NCI-H2171 treated with DMSO at 0.1 percent for 48 hours (cell line): ENCODE data around the gene LAMC3.

Experiments
- DNase-seq: peaks from one replicate; lab custom pipeline; 2025; lab: John Stamatoyannopoulos, UW

LAMC3 gene

GRCh38 chr9:131076347-131077195 lies 67.6 kb downstream of the LAMC3 start:
- DNase-seq = no peak

DNA sequence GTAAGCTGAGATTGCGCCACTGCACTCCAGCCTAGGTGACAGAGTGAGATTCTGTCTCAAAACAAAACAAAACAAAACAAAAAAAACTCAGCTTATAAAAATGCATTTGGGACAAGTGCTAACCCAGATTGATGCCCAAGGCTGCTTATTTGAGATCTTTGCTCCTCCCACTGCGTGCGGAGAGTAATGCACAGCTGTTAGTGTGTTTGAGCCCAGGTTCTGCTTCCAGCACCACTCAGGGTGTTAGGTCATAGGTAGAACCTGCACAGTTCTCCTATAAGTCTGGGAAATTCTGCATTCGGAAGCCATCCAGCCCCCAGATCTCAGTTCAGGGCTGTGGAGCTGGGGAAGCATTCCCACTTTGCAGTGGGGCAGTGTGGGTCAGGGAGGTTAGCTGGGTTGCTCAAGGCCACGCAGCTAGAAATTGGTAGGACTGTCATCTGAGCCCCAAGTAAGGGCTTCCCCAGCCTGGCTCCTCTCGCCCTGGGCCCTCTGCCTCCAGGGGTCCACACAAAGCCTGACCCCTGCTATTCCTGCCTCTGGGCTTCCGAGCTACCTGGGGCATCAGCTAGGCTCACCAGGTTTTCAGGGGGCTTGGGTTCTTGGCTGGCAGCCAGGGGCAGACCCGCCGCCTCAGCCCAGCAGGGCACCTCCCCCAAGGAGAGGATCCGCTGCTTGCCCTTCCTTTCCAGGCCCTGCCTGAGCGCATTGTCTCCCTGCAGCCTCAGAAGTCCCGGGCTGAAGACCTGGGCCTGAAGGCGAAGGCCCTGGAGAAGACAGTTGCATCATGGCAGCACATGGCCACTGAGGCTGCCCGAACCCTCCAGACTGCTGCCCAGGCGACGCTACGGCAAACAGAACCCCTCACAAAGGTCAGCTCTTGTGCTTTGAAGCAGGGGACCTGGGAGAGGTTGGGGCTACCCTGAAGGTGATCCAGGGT lies 69.7 kb downstream of the LAMC3 start:
- DNase-seq = no peak

- no peak for DNase-seq
Observed at GRCh38 chr9:131080589-131080988, 71.6 kb downstream of the LAMC3 start.

- DNase-seq = no peak
Observed at GRCh38 chr9:131081868-131082267, 72.9 kb downstream of the LAMC3 start.

DNA sequence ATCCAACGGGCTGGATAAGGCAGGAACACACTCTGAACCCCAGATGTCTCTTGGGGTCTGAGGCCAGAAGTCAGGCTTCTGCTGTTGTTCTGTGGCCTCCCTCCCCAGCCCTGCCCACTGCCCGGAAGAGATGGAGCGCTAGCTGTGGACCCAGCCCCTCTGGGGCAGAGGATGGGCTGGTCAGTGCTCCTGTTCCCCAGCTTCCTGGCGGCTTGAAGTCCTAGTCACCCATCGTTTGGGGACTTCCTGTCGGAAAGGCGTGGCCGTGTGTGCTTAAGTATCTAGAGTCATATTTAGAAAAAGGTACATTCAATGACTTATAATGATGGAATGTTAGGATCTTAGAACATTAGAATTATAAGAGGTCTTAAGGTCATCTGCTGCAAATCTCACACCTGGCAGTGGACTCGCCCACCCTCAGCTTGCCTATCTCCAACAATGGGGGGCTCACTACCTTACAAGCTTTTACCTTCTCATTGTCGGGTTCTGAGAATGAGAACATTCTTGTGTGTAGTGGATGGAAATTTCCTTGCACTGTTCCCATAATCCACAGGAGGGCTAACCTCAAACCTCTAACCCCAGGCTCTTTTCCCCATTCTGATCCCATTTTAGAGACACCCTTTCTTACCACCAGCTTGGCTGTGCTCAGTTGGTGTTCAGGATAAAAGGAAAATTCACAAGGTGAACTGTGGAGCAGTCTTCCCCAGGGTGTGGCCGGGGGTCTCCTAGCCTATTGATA lies 74.0 kb downstream of the LAMC3 start:
- no peak for DNase-seq

GRCh38 chr9:131084661-131085369 lies 75.8 kb downstream of the LAMC3 start:
- no peak for DNase-seq

DNA sequence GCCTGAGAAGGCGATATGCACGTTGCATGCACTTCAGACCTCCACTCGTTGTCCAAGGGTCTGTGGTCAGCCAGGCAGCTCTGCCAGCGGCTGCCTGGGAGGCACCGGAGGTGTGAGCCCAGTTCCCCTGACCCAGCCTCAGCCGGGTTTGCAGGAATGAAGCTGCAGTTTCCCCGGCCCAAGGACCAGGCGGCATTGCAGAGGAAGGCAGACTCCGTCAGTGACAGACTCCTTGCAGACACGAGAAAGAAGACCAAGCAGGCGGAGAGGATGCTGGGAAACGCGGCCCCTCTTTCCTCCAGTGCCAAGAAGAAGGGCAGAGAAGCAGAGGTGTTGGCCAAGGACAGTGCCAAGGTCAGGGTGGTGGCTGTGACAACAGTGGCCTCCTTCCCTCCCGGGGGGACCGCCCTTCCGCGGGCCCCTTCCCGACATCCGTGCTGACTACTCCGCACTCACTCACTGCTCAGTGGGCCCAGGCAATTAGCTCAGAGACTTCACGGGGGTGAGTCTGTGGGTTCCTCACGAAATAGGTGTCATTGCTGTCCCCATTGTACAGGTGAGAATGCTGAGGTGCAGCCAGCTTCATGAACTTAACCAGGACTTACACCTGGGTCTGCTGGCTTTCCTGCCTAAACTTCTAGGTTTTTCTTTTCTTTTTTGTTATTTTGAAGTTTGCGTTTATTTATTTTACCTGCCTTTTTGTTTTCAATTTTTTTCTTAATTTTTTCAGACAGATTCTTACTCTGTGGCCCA lies 76.6 kb downstream of the LAMC3 start:
- DNase-seq = no peak

GRCh38 chr9:131087354-131087893 lies 78.5 kb downstream of the LAMC3 start:
- peak; percentile 76 for DNase-seq

DNA sequence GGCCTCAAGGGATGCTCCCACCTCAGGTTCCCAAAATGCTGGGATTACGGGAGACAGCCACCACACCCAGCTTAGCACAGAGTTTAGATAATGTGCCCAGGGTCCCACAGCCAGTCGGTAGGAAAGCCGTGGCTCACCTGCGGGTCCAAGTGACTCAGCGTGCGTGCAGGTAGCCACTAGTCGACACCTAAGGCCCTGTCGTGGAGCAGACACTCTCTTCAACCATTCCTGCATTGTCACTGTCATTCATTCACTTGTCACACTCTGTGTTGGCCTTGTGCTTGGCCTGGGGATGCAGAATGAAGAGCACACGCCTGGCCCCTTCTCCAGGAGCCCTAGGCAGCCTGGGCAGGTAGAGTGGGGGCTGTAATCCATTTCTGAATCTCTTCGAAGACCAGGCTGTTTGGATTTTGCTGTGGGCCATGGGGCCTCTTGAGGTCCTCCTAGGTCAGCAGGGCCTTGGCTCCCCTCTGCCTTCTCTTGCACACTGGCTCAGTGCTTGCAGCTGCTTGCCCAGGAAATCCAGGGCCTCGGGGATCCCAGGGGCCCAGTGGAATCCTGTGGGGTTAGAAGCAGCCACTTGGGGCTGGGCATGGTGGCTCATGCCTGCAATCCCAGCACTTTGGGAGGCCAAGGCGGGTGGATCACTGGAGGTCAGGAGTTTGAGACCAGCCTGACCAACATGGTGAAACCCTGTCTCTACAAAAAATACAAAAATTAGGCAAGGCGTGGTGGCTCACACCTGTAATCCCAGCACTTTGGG lies 81.2 kb downstream of the LAMC3 start:
- DNase-seq = no peak

- DNase-seq = no peak
Observed at GRCh38 chr9:131091352-131091992, 82.5 kb downstream of the LAMC3 start.

GRCh38 chr9:131092030-131092429 lies 83.1 kb downstream of the LAMC3 start:
- no peak for DNase-seq

DNA sequence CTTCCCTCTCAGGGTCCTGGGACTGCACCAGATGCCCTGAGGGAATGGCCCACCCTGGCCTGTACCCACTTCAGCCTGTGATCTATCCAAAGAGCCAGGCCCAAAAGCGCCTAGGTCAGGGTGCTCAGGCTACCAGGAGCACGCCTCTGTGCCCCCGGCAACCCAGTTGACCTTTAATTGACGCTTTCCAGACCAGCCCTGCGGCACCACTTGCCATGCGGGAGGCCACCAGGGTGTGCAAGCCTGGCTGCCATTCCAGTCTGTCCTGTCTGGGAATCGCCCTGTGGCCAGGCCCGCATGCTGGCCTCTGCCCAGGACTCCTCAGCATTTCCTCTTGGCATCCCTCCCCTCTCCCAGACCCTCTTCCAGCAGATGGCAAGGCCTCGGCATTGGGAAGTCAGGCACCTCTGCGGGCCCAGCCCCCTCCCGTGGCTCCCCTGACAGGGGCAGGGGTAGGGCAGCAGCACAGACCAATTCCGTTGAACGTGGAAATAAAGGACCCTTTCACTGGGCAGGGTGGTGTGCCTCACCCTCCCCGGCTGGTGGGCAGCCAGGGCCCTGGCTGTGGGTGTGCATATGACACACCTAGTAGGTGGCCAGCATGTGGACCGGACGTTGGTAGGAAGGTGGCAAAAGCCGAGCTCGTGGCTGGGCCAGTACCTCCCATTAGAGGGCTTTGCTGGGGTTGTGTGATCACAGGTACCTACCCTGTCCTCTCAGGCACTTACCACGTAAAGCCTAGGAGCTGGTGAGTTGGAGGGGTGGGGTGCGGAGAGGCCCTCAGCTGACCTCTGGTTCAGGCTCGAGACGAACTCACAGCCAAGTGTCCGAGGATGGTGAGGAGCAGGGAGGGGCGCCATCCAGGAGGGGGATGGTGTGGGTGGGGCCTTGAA lies 83.8 kb downstream of the LAMC3 start:
- DNase-seq = no peak

DNA sequence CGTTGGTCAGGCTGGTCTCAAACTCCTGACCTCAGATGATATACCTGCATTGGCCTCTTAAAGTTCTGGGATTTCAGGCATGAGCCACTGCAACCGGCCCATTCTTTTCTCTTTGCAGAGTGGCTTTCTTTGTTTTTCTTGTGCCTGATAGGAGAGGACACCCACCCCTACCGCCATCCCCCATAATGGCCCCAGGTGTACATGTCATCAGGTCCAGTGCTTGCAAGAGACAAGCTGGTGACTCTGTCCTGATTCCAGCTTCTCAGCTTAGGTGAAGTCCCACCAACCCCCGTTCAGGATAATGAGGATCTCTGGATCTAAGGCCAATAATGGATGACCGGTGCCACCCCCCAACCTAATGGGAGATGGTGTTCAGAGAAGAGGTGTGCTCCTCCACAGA lies 85.0 kb downstream of the LAMC3 start:
- no peak for DNase-seq

GRCh38 chr9:131094622-131095021 lies 85.6 kb downstream of the LAMC3 start:
- no peak for DNase-seq

DNA sequence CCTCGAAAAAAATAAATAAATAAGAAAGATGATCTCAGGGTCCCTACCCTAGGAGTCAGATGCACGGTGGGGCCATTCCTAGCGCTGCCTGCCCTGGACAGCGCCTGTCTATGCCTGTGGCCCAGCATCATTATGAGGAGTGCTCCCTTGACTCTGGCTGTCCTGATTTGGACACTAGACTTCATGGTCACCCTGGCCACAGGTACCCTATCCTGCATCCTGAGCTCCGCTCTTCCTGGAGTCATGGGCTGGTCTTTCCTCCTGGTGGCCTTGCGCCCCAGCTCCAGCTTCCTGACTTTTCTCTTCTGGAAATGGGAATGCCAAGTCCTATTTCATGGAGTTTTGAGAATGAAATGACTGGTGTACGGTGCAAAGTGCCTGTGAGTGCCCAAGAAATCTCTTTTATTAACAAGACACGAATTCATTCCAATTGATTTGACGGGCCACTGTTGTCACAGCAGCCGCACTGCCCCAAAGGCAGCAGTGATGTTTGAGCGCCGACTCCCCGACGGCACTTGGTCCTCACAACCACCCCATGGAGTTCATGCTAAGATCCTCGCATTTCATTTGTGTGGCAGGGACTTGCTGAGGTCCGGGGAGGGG lies 86.8 kb downstream of the LAMC3 start:
- DNase-seq = no peak

- peak; percentile 86 for DNase-seq
Observed at GRCh38 chr9:131096269-131097125, 87.5 kb downstream of the LAMC3 start, which contains the start of gene AIF1L. Gene AIF1L (plus strand): TSS chr9:131096531. CDS start chr9:131096630, 99 bp downstream.
